GM23338 (cell line): ENCODE measurements around the gene CNDP2.

Experiments used
- CTCF ChIP-seq, 2 experiments: fragments of 200-600 bp in 1 of 2; sonication (generic) in 1 of 2; conservative IDR thresholded peaks; 2 replicates each; pipeline versions ENCODE4 v1.5.1 to v1.6.1; 2016 to 2017; ENCODE audit warnings: antibody characterized with exemption in 2 of 2, low read depth in 2 of 2, mild to moderate bottlenecking in 2 of 2, moderate library complexity in 1 of 2
- EZH2 ChIP-seq: fragments of 200-600 bp; sonication (generic); IDR thresholded peaks from one replicate; pipeline ENCODE4 v1.8.0; 2017; ENCODE audit warnings: antibody characterized with exemption, mild to moderate bottlenecking, low read depth; ENCODE audit not compliant: unreplicated experiment
- POLR2AphosphoS5 ChIP-seq: IDR thresholded peaks from 2 replicates; pipeline ENCODE4 v1.6.1; 2016; ENCODE audit warnings: antibody characterized with exemption, low read depth
- ZNF331 ChIP-seq: fragments of 250-450 bp; sonication (Bioruptor Pico); IDR thresholded peaks from 2 replicates; pipeline ENCODE4 v1.5.0; 2020; ENCODE audit warnings: low read depth, mild to moderate bottlenecking, moderate library complexity

GRCh38 chr18:74496508-74497323, 553 bp downstream of the CNDP2 start:
- no peak for TF ChIP-seq EZH2
- no peak for TF ChIP-seq POLR2AphosphoS5
- no peak for TF ChIP-seq CTCF (conservative IDR thresholded peaks at IDR 0.05; ENCODE audit: low read depth in 2 of 2)
- no peak for TF ChIP-seq ZNF331
